HEK293 (cell line): ENCODE results near the gene HPS4.

Experiments used
- SCRT1 ChIP-seq: fragments of 450-650 bp; formaldehyde crosslinking; IDR thresholded peaks from 2 replicates; pipeline ENCODE4 v1.5.1; 2016; ENCODE audit warnings: missing biosample characterization, missing genetic modification characterization, borderline replicate concordance
- SP7 ChIP-seq: fragments of 450-650 bp; formaldehyde crosslinking; IDR thresholded peaks from 2 replicates; pipeline ENCODE4 v1.5.1; 2016; ENCODE audit warnings: missing biosample characterization, missing genetic modification characterization
- YY1 ChIP-seq: fragments of 450-650 bp; formaldehyde crosslinking; IDR thresholded peaks from 2 replicates; pipeline ENCODE4 v1.5.1; 2018; ENCODE audit warnings: missing biosample characterization, missing genetic modification characterization
- ZBTB1 ChIP-seq: fragments of 450-650 bp; formaldehyde crosslinking; IDR thresholded peaks from 2 replicates; pipeline ENCODE4 v1.5.1; 2016; ENCODE audit warnings: missing biosample characterization, missing genetic modification characterization
- ZNF169 ChIP-seq: fragments of 450-650 bp; formaldehyde crosslinking; IDR thresholded peaks from 2 replicates; pipeline ENCODE4 v1.5.1; 2016; ENCODE audit warnings: missing biosample characterization, missing genetic modification characterization
- ZNF214 ChIP-seq: fragments of 450-650 bp; formaldehyde crosslinking; IDR thresholded peaks from 2 replicates; pipeline ENCODE4 v1.5.1; 2017; ENCODE audit warnings: missing biosample characterization, mild to moderate bottlenecking, missing genetic modification characterization, borderline replicate concordance
- ZNF335 ChIP-seq: fragments of 450-650 bp; formaldehyde crosslinking; conservative IDR thresholded peaks from 2 replicates; pipeline ENCODE4 v1.5.1; 2016; ENCODE audit warnings: missing biosample characterization, missing genetic modification characterization
- ZNF510 ChIP-seq: fragments of 450-650 bp; formaldehyde crosslinking; IDR thresholded peaks from 2 replicates; pipeline ENCODE4 v1.5.1; 2018; ENCODE audit warnings: mild to moderate bottlenecking, missing genetic modification characterization, missing biosample characterization; ENCODE audit not compliant: insufficient replicate concordance
- ZNF660 ChIP-seq: fragments of 450-650 bp; IDR thresholded peaks from 2 replicates; pipeline ENCODE4 v1.5.1; 2018; ENCODE audit warnings: missing biosample characterization, mild to moderate bottlenecking, missing genetic modification characterization
- TF ChIP-seq, protein P1 (sequence below): fragments of 450-650 bp; formaldehyde crosslinking; IDR thresholded peaks from 2 replicates; pipeline ENCODE4 v1.5.1; 2016; ENCODE audit warnings: missing biosample characterization, missing genetic modification characterization
- TF ChIP-seq, protein P2 (sequence below): fragments of 450-650 bp; formaldehyde crosslinking; IDR thresholded peaks from 2 replicates; pipeline ENCODE4 v1.5.1; 2016; ENCODE audit warnings: missing biosample characterization, missing genetic modification characterization
- TF ChIP-seq, protein P3 (sequence below): fragments of 450-650 bp; formaldehyde crosslinking; IDR thresholded peaks from 2 replicates; pipeline ENCODE4 v1.5.1; 2016; ENCODE audit warnings: missing biosample characterization, missing genetic modification characterization

DNA sequence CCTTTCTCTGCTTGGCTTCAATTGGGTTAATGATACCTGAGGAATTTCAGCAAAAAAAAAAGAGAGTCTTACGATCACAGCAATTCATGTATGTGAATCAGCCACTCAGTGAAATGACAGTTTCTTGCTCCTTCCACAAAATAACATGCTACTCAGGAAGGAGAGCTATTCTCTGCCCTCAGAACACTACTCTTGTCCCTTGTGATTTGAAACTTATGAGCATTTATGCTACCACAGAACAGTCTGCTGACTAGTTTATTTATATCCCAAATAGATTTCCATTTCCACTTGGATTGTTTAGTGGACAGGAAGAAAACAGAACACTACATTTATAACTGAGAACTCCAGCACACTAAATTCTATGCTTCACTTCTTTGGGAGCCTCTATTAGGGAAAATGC, 20.2 kb upstream of the HPS4 start:
- TF ChIP-seq, protein P1, sequence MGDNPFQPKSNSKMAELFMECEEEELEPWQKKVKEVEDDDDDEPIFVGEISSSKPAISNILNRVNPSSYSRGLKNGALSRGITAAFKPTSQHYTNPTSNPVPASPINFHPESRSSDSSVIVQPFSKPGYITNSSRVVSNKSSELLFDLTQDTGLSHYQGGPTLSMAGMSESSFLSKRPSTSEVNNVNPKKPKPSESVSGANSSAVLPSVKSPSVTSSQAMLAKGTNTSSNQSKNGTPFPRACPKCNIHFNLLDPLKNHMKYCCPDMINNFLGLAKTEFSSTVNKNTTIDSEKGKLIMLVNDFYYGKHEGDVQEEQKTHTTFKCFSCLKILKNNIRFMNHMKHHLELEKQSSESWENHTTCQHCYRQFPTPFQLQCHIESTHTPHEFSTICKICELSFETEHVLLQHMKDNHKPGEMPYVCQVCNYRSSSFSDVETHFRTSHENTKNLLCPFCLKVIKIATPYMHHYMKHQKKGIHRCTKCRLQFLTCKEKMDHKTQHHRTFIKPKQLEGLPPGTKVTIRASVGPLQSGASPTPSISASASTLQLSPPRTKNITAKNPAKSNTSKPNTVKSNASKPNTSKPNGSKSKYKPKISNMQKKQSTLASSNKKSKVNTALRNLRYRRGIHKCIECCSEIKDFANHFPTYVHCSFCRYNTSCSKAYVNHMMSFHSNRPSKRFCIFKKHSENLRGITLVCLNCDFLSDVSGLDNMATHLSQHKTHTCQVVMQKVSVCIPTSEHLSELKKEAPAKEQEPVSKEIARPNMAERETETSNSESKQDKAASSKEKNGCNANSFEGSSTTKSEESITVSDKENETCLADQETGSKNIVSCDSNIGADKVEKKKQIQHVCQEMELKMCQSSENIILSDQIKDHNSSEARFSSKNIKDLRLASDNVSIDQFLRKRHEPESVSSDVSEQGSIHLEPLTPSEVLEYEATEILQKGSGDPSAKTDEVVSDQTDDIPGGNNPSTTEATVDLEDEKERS = no peak
- TF ChIP-seq YY1 (tag by site-specific recombination) (no peak), ZNF335 (no peak), SP7 (tag by site-specific recombination) (no peak), ZNF169 (no peak), ZBTB1 (tag by site-specific recombination) (no peak), SCRT1 (tag by site-specific recombination) (no peak), ZNF510 (tag by site-specific recombination) (no peak), ZNF214 (tag by site-specific recombination) (no peak), ZNF660 (tag by site-specific recombination) (no peak)
- TF ChIP-seq, protein P2, sequence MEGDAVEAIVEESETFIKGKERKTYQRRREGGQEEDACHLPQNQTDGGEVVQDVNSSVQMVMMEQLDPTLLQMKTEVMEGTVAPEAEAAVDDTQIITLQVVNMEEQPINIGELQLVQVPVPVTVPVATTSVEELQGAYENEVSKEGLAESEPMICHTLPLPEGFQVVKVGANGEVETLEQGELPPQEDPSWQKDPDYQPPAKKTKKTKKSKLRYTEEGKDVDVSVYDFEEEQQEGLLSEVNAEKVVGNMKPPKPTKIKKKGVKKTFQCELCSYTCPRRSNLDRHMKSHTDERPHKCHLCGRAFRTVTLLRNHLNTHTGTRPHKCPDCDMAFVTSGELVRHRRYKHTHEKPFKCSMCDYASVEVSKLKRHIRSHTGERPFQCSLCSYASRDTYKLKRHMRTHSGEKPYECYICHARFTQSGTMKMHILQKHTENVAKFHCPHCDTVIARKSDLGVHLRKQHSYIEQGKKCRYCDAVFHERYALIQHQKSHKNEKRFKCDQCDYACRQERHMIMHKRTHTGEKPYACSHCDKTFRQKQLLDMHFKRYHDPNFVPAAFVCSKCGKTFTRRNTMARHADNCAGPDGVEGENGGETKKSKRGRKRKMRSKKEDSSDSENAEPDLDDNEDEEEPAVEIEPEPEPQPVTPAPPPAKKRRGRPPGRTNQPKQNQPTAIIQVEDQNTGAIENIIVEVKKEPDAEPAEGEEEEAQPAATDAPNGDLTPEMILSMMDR = no peak
- TF ChIP-seq, protein P3, sequence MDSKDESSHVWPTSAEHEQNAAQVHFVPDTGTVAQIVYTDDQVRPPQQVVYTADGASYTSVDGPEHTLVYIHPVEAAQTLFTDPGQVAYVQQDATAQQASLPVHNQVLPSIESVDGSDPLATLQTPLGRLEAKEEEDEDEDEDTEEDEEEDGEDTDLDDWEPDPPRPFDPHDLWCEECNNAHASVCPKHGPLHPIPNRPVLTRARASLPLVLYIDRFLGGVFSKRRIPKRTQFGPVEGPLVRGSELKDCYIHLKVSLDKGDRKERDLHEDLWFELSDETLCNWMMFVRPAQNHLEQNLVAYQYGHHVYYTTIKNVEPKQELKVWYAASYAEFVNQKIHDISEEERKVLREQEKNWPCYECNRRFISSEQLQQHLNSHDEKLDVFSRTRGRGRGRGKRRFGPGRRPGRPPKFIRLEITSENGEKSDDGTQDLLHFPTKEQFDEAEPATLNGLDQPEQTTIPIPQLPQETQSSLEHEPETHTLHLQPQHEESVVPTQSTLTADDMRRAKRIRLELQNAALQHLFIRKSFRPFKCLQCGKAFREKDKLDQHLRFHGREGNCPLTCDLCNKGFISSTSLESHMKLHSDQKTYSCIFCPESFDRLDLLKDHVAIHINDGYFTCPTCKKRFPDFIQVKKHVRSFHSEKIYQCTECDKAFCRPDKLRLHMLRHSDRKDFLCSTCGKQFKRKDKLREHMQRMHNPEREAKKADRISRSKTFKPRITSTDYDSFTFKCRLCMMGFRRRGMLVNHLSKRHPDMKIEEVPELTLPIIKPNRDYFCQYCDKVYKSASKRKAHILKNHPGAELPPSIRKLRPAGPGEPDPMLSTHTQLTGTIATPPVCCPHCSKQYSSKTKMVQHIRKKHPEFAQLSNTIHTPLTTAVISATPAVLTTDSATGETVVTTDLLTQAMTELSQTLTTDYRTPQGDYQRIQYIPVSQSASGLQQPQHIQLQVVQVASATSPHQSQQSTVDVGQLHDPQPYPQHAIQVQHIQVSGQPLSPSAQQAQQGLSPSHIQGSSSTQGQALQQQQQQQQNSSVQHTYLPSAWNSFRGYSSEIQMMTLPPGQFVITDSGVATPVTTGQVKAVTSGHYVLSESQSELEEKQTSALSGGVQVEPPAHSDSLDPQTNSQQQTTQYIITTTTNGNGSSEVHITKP (tag by site-specific recombination) = no peak
